Measurements from ENCODE around the gene PKHD1. TPM values are rescaled to one million over a fixed set of nuclear protein-coding genes. Genes with fewer than 3 reads are reported as not detected.

Gene PKHD1
- polyA plus RNA-seq, 1 of the 3 experiments (the other 2 are of a cell fraction): not detected

DNA sequence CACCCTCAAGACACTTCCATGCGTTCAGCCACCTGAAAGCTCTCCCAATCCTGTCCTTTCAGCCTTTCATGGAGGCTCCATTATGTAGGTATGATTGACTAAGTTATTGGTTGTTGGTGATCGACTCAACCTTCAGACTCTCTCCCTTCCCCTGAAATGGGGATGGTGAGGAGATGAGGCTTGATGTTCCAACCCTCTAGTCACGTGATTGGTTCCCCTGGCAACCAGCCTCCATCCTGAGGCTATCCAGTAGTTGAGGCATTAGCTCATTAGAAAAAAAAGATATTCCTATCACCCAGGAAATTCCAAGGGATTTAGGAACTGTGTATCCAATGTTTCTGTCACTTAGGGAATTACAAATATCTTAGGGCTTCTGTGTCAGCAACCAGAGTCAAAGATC, 426.6 kb downstream of the PKHD1 start:
- Histone ChIP-seq H3K27ac (ENCODE audit: low read depth in 2 of 2, low read length in 1 of 2) (no peak overlapping the region; a peak in 1 of 4 replicates), H2AFZ (ENCODE audit: low read depth) (no peak overlapping the region), H3K4me1 (ENCODE audit: control insufficient read depth in 1 of 2, insufficient read depth in 2 of 2, low read depth in 1 of 2, low read length in 1 of 2) (no peaks in the 10 kb centered on the region), H3K9ac (no peak overlapping the region), H3K4me3 (ENCODE audit: low read depth in 2 of 2, low read length in 1 of 2) (no peak overlapping the region), H3K79me2 (ENCODE audit: insufficient read depth) (no peaks in the 10 kb centered on the region), H3K4me2 (no peak overlapping the region), H3K9me3 (no peaks in the 10 kb centered on the region), H3K27me3 (ENCODE audit: insufficient read depth) (no peaks in the 10 kb centered on the region), H4K20me1 (ENCODE audit: insufficient read depth) (no peaks in the 10 kb centered on the region), H3F3A (replicated peaks; ENCODE audit: insufficient read depth) (no peaks in the 10 kb centered on the region), H3K36me3 (replicated peaks in 1 of 2; ENCODE audit: control insufficient read depth in 1 of 2, insufficient read depth in 2 of 2, low read length in 1 of 2) (no peaks in the 10 kb centered on the region), H3K9me2 (no peaks in the 10 kb centered on the region)
- CTCF ChIA-PET: interaction anchor here (1.8 kb wide), 1 partner anchor 42 kb away, joined by 5 read pairs; no protein-coding TSS in a partner anchor
- TF ChIP-seq MEF2A (IDR thresholded peaks at IDR 0.05; ENCODE audit: borderline replicate concordance, low read depth) (no peak), ELF1 (IDR thresholded peaks at IDR 0.05) (no peak), EP300 (IDR thresholded peaks at IDR 0.05; ENCODE audit: borderline replicate concordance in 1 of 2, low read depth in 1 of 2, low read length in 1 of 2) (no peak), YY1 (IDR thresholded peaks at IDR 0.05; ENCODE audit: low read depth) (no peak)
- TF ChIP-seq, protein P1, sequence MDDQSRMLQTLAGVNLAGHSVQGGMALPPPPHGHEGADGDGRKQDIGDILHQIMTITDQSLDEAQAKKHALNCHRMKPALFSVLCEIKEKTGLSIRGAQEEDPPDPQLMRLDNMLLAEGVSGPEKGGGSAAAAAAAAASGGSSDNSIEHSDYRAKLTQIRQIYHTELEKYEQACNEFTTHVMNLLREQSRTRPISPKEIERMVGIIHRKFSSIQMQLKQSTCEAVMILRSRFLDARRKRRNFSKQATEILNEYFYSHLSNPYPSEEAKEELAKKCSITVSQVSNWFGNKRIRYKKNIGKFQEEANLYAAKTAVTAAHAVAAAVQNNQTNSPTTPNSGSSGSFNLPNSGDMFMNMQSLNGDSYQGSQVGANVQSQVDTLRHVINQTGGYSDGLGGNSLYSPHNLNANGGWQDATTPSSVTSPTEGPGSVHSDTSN (IDR thresholded peaks at IDR 0.05): no peak
- TF ChIP-seq, protein P2, sequence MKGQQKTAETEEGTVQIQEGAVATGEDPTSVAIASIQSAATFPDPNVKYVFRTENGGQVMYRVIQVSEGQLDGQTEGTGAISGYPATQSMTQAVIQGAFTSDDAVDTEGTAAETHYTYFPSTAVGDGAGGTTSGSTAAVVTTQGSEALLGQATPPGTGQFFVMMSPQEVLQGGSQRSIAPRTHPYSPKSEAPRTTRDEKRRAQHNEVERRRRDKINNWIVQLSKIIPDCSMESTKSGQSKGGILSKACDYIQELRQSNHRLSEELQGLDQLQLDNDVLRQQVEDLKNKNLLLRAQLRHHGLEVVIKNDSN (IDR thresholded peaks at IDR 0.05; ENCODE audit: borderline replicate concordance, low read depth): no peak
- DNase-seq: no peak
- POLR2A ChIA-PET: no interaction called here
- WGBS (ENCODE audit: low lambda C conversion rate): 30% methylated on average over 3 of the region's 3 CpGs

DNA sequence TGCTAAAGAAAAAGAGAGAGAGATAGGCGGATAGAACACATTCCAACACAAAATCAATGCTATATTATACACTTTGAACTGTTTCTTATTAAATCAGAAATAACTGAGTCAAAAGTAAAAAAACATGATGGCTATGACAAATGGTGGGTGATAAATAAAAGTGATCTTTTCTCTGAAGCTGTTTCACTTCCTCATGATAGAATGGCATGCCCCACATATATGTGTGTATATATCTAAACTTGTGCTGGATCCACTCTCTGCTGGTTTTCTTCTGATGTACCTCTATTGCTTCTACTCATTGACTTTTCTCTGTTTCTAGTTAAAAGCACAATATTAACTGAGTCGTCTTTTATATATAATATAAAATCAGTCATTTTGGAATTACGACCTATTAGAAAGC, 429.9 kb downstream of the PKHD1 start:
- Histone ChIP-seq H3K4me1 (ENCODE audit: control insufficient read depth in 1 of 2, insufficient read depth in 2 of 2, low read depth in 1 of 2, low read length in 1 of 2) (no peaks in the 10 kb centered on the region; a peak in 1 of 4 replicates), H3K79me2 (ENCODE audit: insufficient read depth) (no peaks in the 10 kb centered on the region), H3K4me3 (ENCODE audit: low read depth in 2 of 2, low read length in 1 of 2) (no peak overlapping the region), H3K4me2 (no peak overlapping the region), H3K9ac (no peak overlapping the region), H3F3A (replicated peaks; ENCODE audit: insufficient read depth) (no peaks in the 10 kb centered on the region), H3K9me3 (no peaks in the 10 kb centered on the region), H3K9me2 (no peaks in the 10 kb centered on the region), H3K27ac (ENCODE audit: low read depth in 2 of 2, low read length in 1 of 2) (no peak overlapping the region), H2AFZ (ENCODE audit: low read depth) (no peak overlapping the region), H3K36me3 (replicated peaks in 1 of 2; ENCODE audit: control insufficient read depth in 1 of 2, insufficient read depth in 2 of 2, low read length in 1 of 2) (no peaks in the 10 kb centered on the region), H4K20me1 (ENCODE audit: insufficient read depth) (no peaks in the 10 kb centered on the region), H3K27me3 (ENCODE audit: insufficient read depth) (no peaks in the 10 kb centered on the region)
- WGBS (ENCODE audit: low lambda C conversion rate): 54% methylated on average over 3 of the region's 3 CpGs
- CTCF ChIA-PET: no interaction called here
- POLR2A ChIA-PET: no interaction called here
- TF ChIP-seq GABPA (IDR thresholded peaks at IDR 0.05; ENCODE audit: low read depth): no peak
- no peak for TF ChIP-seq NRF1 (IDR thresholded peaks at IDR 0.05; ENCODE audit: low read depth, low read length)
- TF ChIP-seq, protein P3, sequence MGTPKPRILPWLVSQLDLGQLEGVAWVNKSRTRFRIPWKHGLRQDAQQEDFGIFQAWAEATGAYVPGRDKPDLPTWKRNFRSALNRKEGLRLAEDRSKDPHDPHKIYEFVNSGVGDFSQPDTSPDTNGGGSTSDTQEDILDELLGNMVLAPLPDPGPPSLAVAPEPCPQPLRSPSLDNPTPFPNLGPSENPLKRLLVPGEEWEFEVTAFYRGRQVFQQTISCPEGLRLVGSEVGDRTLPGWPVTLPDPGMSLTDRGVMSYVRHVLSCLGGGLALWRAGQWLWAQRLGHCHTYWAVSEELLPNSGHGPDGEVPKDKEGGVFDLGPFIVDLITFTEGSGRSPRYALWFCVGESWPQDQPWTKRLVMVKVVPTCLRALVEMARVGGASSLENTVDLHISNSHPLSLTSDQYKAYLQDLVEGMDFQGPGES (IDR thresholded peaks at IDR 0.05; ENCODE audit: low read depth, low read length): no peak
- TF ChIP-seq FOXM1 (IDR thresholded peaks at IDR 0.05; ENCODE audit: low read depth): no peak
- TF ChIP-seq ELF1 (IDR thresholded peaks at IDR 0.05): no peak
- TF ChIP-seq, protein P4, sequence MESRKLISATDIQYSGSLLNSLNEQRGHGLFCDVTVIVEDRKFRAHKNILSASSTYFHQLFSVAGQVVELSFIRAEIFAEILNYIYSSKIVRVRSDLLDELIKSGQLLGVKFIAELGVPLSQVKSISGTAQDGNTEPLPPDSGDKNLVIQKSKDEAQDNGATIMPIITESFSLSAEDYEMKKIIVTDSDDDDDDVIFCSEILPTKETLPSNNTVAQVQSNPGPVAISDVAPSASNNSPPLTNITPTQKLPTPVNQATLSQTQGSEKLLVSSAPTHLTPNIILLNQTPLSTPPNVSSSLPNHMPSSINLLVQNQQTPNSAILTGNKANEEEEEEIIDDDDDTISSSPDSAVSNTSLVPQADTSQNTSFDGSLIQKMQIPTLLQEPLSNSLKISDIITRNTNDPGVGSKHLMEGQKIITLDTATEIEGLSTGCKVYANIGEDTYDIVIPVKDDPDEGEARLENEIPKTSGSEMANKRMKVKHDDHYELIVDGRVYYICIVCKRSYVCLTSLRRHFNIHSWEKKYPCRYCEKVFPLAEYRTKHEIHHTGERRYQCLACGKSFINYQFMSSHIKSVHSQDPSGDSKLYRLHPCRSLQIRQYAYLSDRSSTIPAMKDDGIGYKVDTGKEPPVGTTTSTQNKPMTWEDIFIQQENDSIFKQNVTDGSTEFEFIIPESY (IDR thresholded peaks at IDR 0.05; ENCODE audit: borderline replicate concordance, low read depth): no peak
- no peak for TF ChIP-seq TAF1 (IDR thresholded peaks at IDR 0.05; ENCODE audit: borderline replicate concordance, low read depth, low read length)
- no peak for TF ChIP-seq NFIC (IDR thresholded peaks at IDR 0.05; ENCODE audit: borderline replicate concordance)
- no peak for TF ChIP-seq MXI1 (IDR thresholded peaks at IDR 0.05; ENCODE audit: low read depth, low read length)
- no peak for TF ChIP-seq JUND (IDR thresholded peaks at IDR 0.05)
- TF ChIP-seq TCF12 (IDR thresholded peaks at IDR 0.05): no peak
- TF ChIP-seq EP300 (IDR thresholded peaks at IDR 0.05; ENCODE audit: borderline replicate concordance in 1 of 2, low read depth in 1 of 2, low read length in 1 of 2): no peak
- no peak for DNase-seq

All from SK-N-SH (cell line).